Measurements from ENCODE around the gene HJURP. TPM values are rescaled to one million over a fixed set of nuclear protein-coding genes. Genes with fewer than 3 reads are reported as not detected.
A peak's percentile ranks its signal among the peaks of the same experiment; 100 is the strongest.
"Not testable (repeated sequence)": the region's sequence is repeated elsewhere in the genome, so short reads cannot be mapped to it uniquely, and the experiment has no call there.

The HJURP gene
- total RNA-seq, 4 donors from 2014 or later: 13.0 TPM; not detected in 3

DNA sequence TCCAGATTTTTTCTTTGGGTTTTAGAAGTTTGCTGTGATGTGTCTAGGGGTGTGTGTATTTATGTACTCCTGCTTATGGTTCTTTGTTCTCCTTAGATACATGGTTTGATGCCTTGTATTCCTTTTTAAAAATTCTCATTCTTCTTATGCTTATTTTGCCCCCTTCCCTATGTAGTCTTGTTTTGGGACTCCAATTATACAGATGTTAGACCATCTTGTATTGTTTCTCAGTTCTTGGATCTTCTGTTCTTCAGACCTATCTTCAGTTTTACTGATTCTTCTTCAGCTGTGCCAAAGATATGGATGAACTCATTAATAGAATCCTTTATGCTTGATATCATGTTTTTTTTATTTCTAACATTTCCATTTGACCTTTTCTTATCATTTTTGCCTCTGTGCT, 28.0 kb upstream of the HJURP start:
- no peak for DNase-seq
- Histone ChIP-seq H3K27ac (no peak overlapping the region), H3K4me3 (no peak overlapping the region), H3K36me3 (no peaks in the 10 kb centered on the region), H3K9me3 (peaks cover 0 to 3% of the 10 kb centered on the region in 2 donors), H3K27me3 (no peaks in the 10 kb centered on the region), H3K4me1 (no peaks in the 10 kb centered on the region)
- TF ChIP-seq POLR2A (IDR thresholded peaks at IDR 0.05): no peak
- TF ChIP-seq, protein P1, sequence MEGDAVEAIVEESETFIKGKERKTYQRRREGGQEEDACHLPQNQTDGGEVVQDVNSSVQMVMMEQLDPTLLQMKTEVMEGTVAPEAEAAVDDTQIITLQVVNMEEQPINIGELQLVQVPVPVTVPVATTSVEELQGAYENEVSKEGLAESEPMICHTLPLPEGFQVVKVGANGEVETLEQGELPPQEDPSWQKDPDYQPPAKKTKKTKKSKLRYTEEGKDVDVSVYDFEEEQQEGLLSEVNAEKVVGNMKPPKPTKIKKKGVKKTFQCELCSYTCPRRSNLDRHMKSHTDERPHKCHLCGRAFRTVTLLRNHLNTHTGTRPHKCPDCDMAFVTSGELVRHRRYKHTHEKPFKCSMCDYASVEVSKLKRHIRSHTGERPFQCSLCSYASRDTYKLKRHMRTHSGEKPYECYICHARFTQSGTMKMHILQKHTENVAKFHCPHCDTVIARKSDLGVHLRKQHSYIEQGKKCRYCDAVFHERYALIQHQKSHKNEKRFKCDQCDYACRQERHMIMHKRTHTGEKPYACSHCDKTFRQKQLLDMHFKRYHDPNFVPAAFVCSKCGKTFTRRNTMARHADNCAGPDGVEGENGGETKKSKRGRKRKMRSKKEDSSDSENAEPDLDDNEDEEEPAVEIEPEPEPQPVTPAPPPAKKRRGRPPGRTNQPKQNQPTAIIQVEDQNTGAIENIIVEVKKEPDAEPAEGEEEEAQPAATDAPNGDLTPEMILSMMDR (IDR thresholded peaks at IDR 0.05): no peak
- intact Hi-C loops (cut with DNase I; ENCODE audit: low total_unique reads): no loop called here

DNA sequence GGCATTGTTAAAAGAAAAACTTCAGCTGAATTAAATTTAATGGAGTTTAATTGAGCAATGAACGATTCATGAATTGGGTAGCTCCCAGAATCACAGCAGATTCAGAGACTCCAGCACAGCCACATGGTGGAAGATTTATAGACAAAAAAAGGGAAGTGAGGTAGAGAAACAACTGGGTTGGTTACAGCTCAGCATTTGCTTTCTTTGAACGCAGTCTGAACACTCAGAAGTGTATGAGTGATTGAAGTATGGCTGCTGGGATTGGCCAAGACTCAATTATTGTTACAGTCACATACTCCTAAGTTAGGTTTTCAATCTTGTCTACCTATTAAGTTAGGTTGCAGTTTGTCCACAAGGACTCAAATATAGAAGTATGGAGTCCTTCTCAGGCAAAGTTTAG, 17.8 kb upstream of the HJURP start:
- intact Hi-C loops (cut with DNase I; ENCODE audit: low total_unique reads); H3K36me3 ChIP-seq; H3K27ac ChIP-seq; H3K27me3 ChIP-seq; DNase-seq; H3K4me3 ChIP-seq; H3K9me3 ChIP-seq; H3K4me1 ChIP-seq: not testable (repeated sequence)

DNA sequence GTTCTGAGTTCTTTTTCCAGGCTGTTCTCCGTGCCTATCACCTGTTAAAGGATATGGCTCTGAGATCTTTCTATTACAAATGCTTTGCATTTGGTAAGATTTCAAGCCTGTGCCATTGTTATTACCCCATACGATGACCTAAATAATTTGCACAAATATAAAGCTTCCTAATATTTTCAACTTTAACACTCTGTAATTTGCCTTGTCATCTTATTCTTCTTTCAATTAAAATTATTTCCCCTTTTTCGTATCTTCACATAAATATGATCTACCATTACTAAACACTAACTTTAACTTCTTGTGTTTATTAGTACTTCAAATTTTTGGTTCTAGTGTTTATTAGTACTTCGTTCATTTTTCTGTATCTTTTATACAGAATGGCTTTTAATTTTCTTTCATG, 17.1 kb upstream of the HJURP start:
- no peak overlapping the region for H3K27ac ChIP-seq
- H3K4me3 ChIP-seq: no peak overlapping the region
- intact Hi-C loops (cut with DNase I; ENCODE audit: low total_unique reads): no loop called here
- H3K9me3 ChIP-seq: no peaks in the 10 kb centered on the region
- H3K36me3 ChIP-seq: no peaks in the 10 kb centered on the region
- TF ChIP-seq, protein P1 (IDR thresholded peaks at IDR 0.05): no peak
- peaks cover 0 to 8% of the 10 kb centered on the region in 2 donors for H3K27me3 ChIP-seq
- H3K4me1 ChIP-seq: no peaks in the 10 kb centered on the region
- no peak for DNase-seq

DNA sequence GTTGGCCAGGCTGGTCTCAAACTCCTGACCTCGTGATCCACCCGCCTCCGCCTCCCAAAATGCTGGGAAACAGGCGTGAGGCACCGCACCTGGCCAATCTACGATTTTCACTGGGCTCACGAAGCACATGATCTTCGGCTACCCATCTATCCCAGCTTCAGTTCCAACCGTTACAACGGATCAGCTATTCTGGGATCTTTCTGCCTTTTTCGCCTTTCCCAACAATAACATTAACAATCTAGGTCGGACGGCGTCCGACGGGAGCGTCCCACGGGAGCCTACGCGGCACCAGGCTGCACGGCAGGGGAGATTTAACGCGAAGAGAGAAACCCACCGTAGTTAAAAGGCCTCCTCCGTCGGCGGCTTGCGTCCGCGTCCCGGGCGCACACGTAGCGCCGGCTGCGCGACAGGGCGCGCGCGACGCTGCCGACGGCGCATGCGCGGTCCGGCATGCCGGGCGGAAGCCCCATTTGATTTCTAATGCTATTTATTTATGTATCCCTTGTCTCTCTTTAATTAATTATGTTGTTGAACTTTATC, 13.7 kb upstream of the HJURP start, which contains the start of gene MSL3B:
Gene MSL3B, minus strand, starts transcription at position 394 of the 540 bp plus-strand sequence.
- peaks cover 0 to 4% of the 10 kb centered on the region in 2 donors for H3K27me3 ChIP-seq
- intact Hi-C loops (cut with DNase I; ENCODE audit: low total_unique reads): no loop called here
- no peak within 1 kb of the TSS for H3K27ac ChIP-seq
- DNase-seq: peak in 1 of 2 donors; percentile 18
- H3K4me3 ChIP-seq: peak within 1 kb of the TSS; percentile 31 to 42
- no peaks in the 10 kb centered on the region for H3K36me3 ChIP-seq
- no peaks in the 10 kb centered on the region for H3K9me3 ChIP-seq
- no peak for TF ChIP-seq POLR2A (IDR thresholded peaks at IDR 0.05)
- TF ChIP-seq, protein P1 (IDR thresholded peaks at IDR 0.05): no peak
- H3K4me1 ChIP-seq: no peaks in the 10 kb centered on the region

DNA sequence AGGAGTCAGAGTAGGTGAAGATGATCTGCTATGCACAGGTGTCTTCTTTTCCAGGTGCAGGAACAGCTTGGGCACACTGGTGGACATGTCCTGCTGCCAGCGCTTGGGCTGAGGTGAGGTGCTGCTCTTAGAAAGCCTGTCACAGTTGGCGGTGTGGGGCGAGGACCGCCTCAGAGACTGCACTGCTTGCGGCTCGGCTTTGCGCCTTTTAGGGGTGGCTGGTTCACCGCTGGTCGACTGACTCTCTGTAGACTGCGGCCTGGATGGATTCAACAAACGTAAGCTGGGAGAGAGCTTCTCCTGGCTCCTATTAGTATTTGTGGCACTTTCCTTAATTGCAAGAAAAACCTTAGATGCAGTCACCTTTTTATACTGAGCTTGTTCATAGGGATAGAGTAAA, 12.1 kb upstream of the HJURP start:
- intact Hi-C loops (cut with DNase I; ENCODE audit: low total_unique reads): no loop called here
- TF ChIP-seq, protein P1 (IDR thresholded peaks at IDR 0.05): no peak
- TF ChIP-seq POLR2A (IDR thresholded peaks at IDR 0.05): no peak

DNA sequence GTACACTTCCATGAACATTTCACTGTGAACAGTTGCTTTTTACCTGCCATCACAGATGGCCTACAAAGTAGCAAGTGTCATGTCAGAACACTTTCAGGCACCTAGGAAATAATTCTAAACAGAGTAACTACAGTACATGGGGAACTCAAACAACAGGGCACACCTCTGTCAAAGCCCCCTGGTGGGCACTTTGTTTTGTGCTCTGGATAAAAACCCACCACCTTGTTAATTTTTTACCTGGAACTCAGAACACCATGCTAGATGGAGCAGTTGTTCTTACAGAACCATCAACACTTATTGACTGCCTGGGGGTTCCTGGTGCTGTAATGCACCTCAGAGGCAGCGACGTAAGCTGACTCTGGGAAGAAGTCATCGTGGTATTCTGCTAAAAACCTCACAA, 11.5 kb upstream of the HJURP start:
- Histone ChIP-seq H3K27ac (no peak overlapping the region), H3K4me3 (no peak overlapping the region), H3K4me1 (no peaks in the 10 kb centered on the region), H3K36me3 (no peaks in the 10 kb centered on the region), H3K27me3 (peaks cover 0 to 4% of the 10 kb centered on the region in 2 donors), H3K9me3 (no peaks in the 10 kb centered on the region)
- TF ChIP-seq, protein P1 (IDR thresholded peaks at IDR 0.05): no peak
- no peak for TF ChIP-seq POLR2A (IDR thresholded peaks at IDR 0.05)
- intact Hi-C loops (cut with DNase I; ENCODE audit: low total_unique reads): no loop called here
- DNase-seq: no peak

More for the DNA sequence above, 12.1 kb upstream of the HJURP start:
- Histone ChIP-seq H3K36me3 (no peaks in the 10 kb centered on the region), H3K27ac (no peak overlapping the region), H3K4me1 (no peaks in the 10 kb centered on the region), H3K9me3 (no peaks in the 10 kb centered on the region), H3K27me3 (peaks cover 0 to 4% of the 10 kb centered on the region in 2 donors), H3K4me3 (no peak overlapping the region)
- no peak for DNase-seq
